Measurements from ENCODE around the gene TFIP11. TPM values are rescaled to one million over a fixed set of nuclear protein-coding genes. Genes with fewer than 3 reads are reported as not detected.

Gene TFIP11
- total and polyA plus RNA-seq, 5 donors from 2014 or later = 31.9 to 109 (median 40.8) TPM

GRCh38 chr22:26462641-26463040 is 49.6 kb downstream of the TFIP11 start:
- Mint-ChIP-seq H3K4me1 (peaks cover 0 to 7% (median 4%) of the 10 kb centered on the region in 4 donors), H3K27ac (peak overlapping the region in 1 of 3 donors; percentile 26), H3K27me3 (no peaks in the 10 kb centered on the region), H3K36me3 (peaks cover 47% of the 10 kb centered on the region), H3K9me3 (no peaks in the 10 kb centered on the region), H3K4me3 (no peak overlapping the region)
- ATAC-seq (ENCODE audit: low read depth in 2 of 2) (no peak), DNase-seq (no peak)
- Histone ChIP-seq H3K4me3 (ENCODE audit: low read depth, low read length) (no peak overlapping the region), H3K4me1 (ENCODE audit: control insufficient read depth, insufficient read depth, low read length, poor library complexity, severe bottlenecking) (no peaks in the 10 kb centered on the region), H3K36me3 (ENCODE audit: control insufficient read depth, insufficient read depth, low read length) (peaks cover 61% of the 10 kb centered on the region), H3K9me3 (ENCODE audit: control insufficient read depth in 2 of 2, low read length in 2 of 2) (no peaks in the 10 kb centered on the region), H3K27ac (ENCODE audit: insufficient read depth, low read length, poor library complexity, severe bottlenecking) (no peak overlapping the region), H3K27me3 (ENCODE audit: control insufficient read depth, insufficient read depth, low read length) (no peaks in the 10 kb centered on the region)

GRCh38 chr22:26462051-26462450 is 50.2 kb downstream of the TFIP11 start:
- Mint-ChIP-seq H3K27me3 (no peaks in the 10 kb centered on the region), H3K27ac (no peak overlapping the region), H3K36me3 (peaks cover 51% of the 10 kb centered on the region), H3K4me3 (no peak overlapping the region), H3K4me1 (peaks cover 0 to 7% (median 4%) of the 10 kb centered on the region in 4 donors), H3K9me3 (no peaks in the 10 kb centered on the region)
- Histone ChIP-seq H3K4me1 (ENCODE audit: control insufficient read depth, insufficient read depth, low read length, poor library complexity, severe bottlenecking) (no peaks in the 10 kb centered on the region), H3K9me3 (ENCODE audit: control insufficient read depth in 2 of 2, low read length in 2 of 2) (no peaks in the 10 kb centered on the region), H3K4me3 (ENCODE audit: low read depth, low read length) (no peak overlapping the region), H3K27me3 (ENCODE audit: control insufficient read depth, insufficient read depth, low read length) (no peaks in the 10 kb centered on the region), H3K36me3 (ENCODE audit: control insufficient read depth, insufficient read depth, low read length) (peaks cover 59% of the 10 kb centered on the region), H3K27ac (ENCODE audit: insufficient read depth, low read length, poor library complexity, severe bottlenecking) (no peak overlapping the region)
- no peak for DNase-seq
- no peak for ATAC-seq (ENCODE audit: low read depth in 2 of 2)

- no peak overlapping the region for H3K4me3 ChIP-seq (ENCODE audit: low read depth, low read length)
- Mint-ChIP-seq H3K27ac (peak overlapping the region in 1 of 3 donors; percentile 71), H3K36me3 (peaks cover 46% of the 10 kb centered on the region), H3K4me1 (peaks cover 0 to 7% (median 4%) of the 10 kb centered on the region in 4 donors), H3K9me3 (no peaks in the 10 kb centered on the region), H3K4me3 (no peak overlapping the region), H3K27me3 (no peaks in the 10 kb centered on the region)
- peaks cover 57% of the 10 kb centered on the region for H3K36me3 ChIP-seq (ENCODE audit: control insufficient read depth, insufficient read depth, low read length)
- H3K9me3 ChIP-seq (ENCODE audit: control insufficient read depth in 2 of 2, low read length in 2 of 2) = no peaks in the 10 kb centered on the region
- H3K4me1 ChIP-seq (ENCODE audit: control insufficient read depth, insufficient read depth, low read length, poor library complexity, severe bottlenecking) = no peaks in the 10 kb centered on the region
- DNase-seq = peak; percentile 10 to 24 (median 23)
- H3K27ac ChIP-seq (ENCODE audit: insufficient read depth, low read length, poor library complexity, severe bottlenecking) = no peak overlapping the region
- H3K27me3 ChIP-seq (ENCODE audit: control insufficient read depth, insufficient read depth, low read length) = no peaks in the 10 kb centered on the region
- ATAC-seq (ENCODE audit: low read depth in 2 of 2) = no peak
Observed at GRCh38 chr22:26461188-26461810, 51.0 kb downstream of the TFIP11 start.

- no peaks in the 10 kb centered on the region for H3K4me1 ChIP-seq (ENCODE audit: control insufficient read depth, insufficient read depth, low read length, poor library complexity, severe bottlenecking)
- no peak for DNase-seq
- no peak for ATAC-seq (ENCODE audit: low read depth in 2 of 2)
- H3K36me3 ChIP-seq (ENCODE audit: control insufficient read depth, insufficient read depth, low read length) = peaks cover 53% of the 10 kb centered on the region
- Mint-ChIP-seq H3K4me3 (no peak overlapping the region), H3K36me3 (peaks cover 44% of the 10 kb centered on the region), H3K4me1 (peaks cover 0 to 7% (median 4%) of the 10 kb centered on the region in 4 donors), H3K27ac (peak overlapping the region in 1 of 3 donors; percentile 20), H3K27me3 (no peaks in the 10 kb centered on the region), H3K9me3 (no peaks in the 10 kb centered on the region)
- H3K9me3 ChIP-seq (ENCODE audit: control insufficient read depth in 2 of 2, low read length in 2 of 2) = no peaks in the 10 kb centered on the region
- no peak overlapping the region for H3K27ac ChIP-seq (ENCODE audit: insufficient read depth, low read length, poor library complexity, severe bottlenecking)
- no peaks in the 10 kb centered on the region for H3K27me3 ChIP-seq (ENCODE audit: control insufficient read depth, insufficient read depth, low read length)
- no peak overlapping the region for H3K4me3 ChIP-seq (ENCODE audit: low read depth, low read length)
Observed at GRCh38 chr22:26460202-26460601, 52.1 kb downstream of the TFIP11 start.

- H3K4me1 Mint-ChIP-seq = peaks cover 0 to 7% (median 4%) of the 10 kb centered on the region in 4 donors
- no peak overlapping the region for H3K4me3 ChIP-seq (ENCODE audit: low read depth, low read length)
- peaks cover 0 to 2% (median 0%) of the 10 kb centered on the region in 7 donors for H3K9me3 Mint-ChIP-seq
- no peak overlapping the region for H3K27ac ChIP-seq (ENCODE audit: insufficient read depth, low read length, poor library complexity, severe bottlenecking)
- no peaks in the 10 kb centered on the region for H3K4me1 ChIP-seq (ENCODE audit: control insufficient read depth, insufficient read depth, low read length, poor library complexity, severe bottlenecking)
- no peaks in the 10 kb centered on the region for H3K9me3 ChIP-seq (ENCODE audit: control insufficient read depth in 2 of 2, low read length in 2 of 2)
- no peak overlapping the region for H3K4me3 Mint-ChIP-seq
- H3K27ac Mint-ChIP-seq = no peak overlapping the region
- no peak for DNase-seq
- ATAC-seq (ENCODE audit: low read depth in 2 of 2) = no peak
- peaks cover 45% of the 10 kb centered on the region for H3K36me3 ChIP-seq (ENCODE audit: control insufficient read depth, insufficient read depth, low read length)
- peaks cover 33% of the 10 kb centered on the region for H3K36me3 Mint-ChIP-seq
- no peaks in the 10 kb centered on the region for H3K27me3 Mint-ChIP-seq
- no peaks in the 10 kb centered on the region for H3K27me3 ChIP-seq (ENCODE audit: control insufficient read depth, insufficient read depth, low read length)
Observed at GRCh38 chr22:26457661-26458272, 54.5 kb downstream of the TFIP11 start.

- no peak overlapping the region for H3K4me3 ChIP-seq (ENCODE audit: low read depth, low read length)
- no peak for ATAC-seq (ENCODE audit: low read depth in 2 of 2)
- H3K27me3 Mint-ChIP-seq = no peaks in the 10 kb centered on the region
- H3K9me3 ChIP-seq (ENCODE audit: control insufficient read depth in 2 of 2, low read length in 2 of 2) = no peaks in the 10 kb centered on the region
- H3K4me3 Mint-ChIP-seq = no peak overlapping the region
- no peak for DNase-seq
- H3K4me1 Mint-ChIP-seq = no peaks in the 10 kb centered on the region
- peaks cover 39% of the 10 kb centered on the region for H3K36me3 Mint-ChIP-seq
- peaks cover 0 to 2% (median 0%) of the 10 kb centered on the region in 7 donors for H3K9me3 Mint-ChIP-seq
- H3K27ac ChIP-seq (ENCODE audit: insufficient read depth, low read length, poor library complexity, severe bottlenecking) = no peak overlapping the region
- H3K36me3 ChIP-seq (ENCODE audit: control insufficient read depth, insufficient read depth, low read length) = peaks cover 52% of the 10 kb centered on the region
- no peak overlapping the region for H3K27ac Mint-ChIP-seq
- H3K4me1 ChIP-seq (ENCODE audit: control insufficient read depth, insufficient read depth, low read length, poor library complexity, severe bottlenecking) = no peaks in the 10 kb centered on the region
- no peaks in the 10 kb centered on the region for H3K27me3 ChIP-seq (ENCODE audit: control insufficient read depth, insufficient read depth, low read length)
Observed at GRCh38 chr22:26453812-26454500, 58.3 kb downstream of the TFIP11 start.

GRCh38 chr22:26453216-26453615 is 59.1 kb downstream of the TFIP11 start:
- Mint-ChIP-seq H3K27me3 (no peaks in the 10 kb centered on the region), H3K4me1 (no peaks in the 10 kb centered on the region), H3K36me3 (peaks cover 36% of the 10 kb centered on the region), H3K27ac (no peak overlapping the region), H3K4me3 (no peak overlapping the region), H3K9me3 (peaks cover 0 to 2% (median 0%) of the 10 kb centered on the region in 7 donors)
- Histone ChIP-seq H3K27ac (ENCODE audit: insufficient read depth, low read length, poor library complexity, severe bottlenecking) (no peak overlapping the region), H3K36me3 (ENCODE audit: control insufficient read depth, insufficient read depth, low read length) (peaks cover 46% of the 10 kb centered on the region), H3K4me3 (ENCODE audit: low read depth, low read length) (no peak overlapping the region), H3K4me1 (ENCODE audit: control insufficient read depth, insufficient read depth, low read length, poor library complexity, severe bottlenecking) (no peaks in the 10 kb centered on the region), H3K27me3 (ENCODE audit: control insufficient read depth, insufficient read depth, low read length) (no peaks in the 10 kb centered on the region), H3K9me3 (ENCODE audit: control insufficient read depth in 2 of 2, low read length in 2 of 2) (no peaks in the 10 kb centered on the region)
- ATAC-seq (ENCODE audit: low read depth in 2 of 2) = no peak
- no peak for DNase-seq
